ENCODE measurements around the gene ABCB6.

The ABCB6 gene

GRCh38 chr2:219245148-219245898 lies 26.6 kb upstream of the ABCB6 start, which contains the start of the genes GLB1L and STK16:
Gene GLB1L, minus strand, starts transcription at chr2:219245444. Its CDS starts 1,871 bp downstream, at chr2:219243573.
Gene STK16, plus strand, starts transcription at chr2:219245479. Its CDS starts 521 bp downstream, at chr2:219246000.
- DNase-seq (ENCODE audit: low spot score): peak; percentile 94

- no peak for DNase-seq (ENCODE audit: low spot score)
These were observed 26.0 kb upstream of the ABCB6 start for GRCh38 chr2:219244789-219245147.

- no peak for DNase-seq (ENCODE audit: low spot score)
These were observed 24.6 kb upstream of the ABCB6 start for GRCh38 chr2:219243291-219243761.

GRCh38 chr2:219234331-219234730 lies 15.6 kb upstream of the ABCB6 start:
- no peak for DNase-seq (ENCODE audit: low spot score)

GRCh38 chr2:219230059-219230540 lies 11.3 kb upstream of the ABCB6 start:
- peak; percentile 44 for DNase-seq (ENCODE audit: low spot score)

- DNase-seq (ENCODE audit: low spot score): peak; percentile 99
These were observed 10.7 kb upstream of the ABCB6 start, which contains the start of the genes ANKZF1 and ATG9A for GRCh38 chr2:219229305-219230058. Gene ANKZF1, plus strand, starts transcription at chr2:219229806. Its CDS starts 452 bp downstream, at chr2:219230258. Gene ATG9A, minus strand, starts transcription at chr2:219229636. Its CDS starts 1,612 bp downstream, at chr2:219228024.

- no peak for DNase-seq (ENCODE audit: low spot score)
These were observed 10.2 kb upstream of the ABCB6 start for GRCh38 chr2:219228911-219229304.

- DNase-seq (ENCODE audit: low spot score): no peak
These were observed 9.5 kb upstream of the ABCB6 start for GRCh38 chr2:219228041-219228910.

GRCh38 chr2:219225350-219225749 lies 6.6 kb upstream of the ABCB6 start:
- no peak for DNase-seq (ENCODE audit: low spot score)

- no peak for DNase-seq (ENCODE audit: low spot score)
These were observed 5.3 kb upstream of the ABCB6 start for GRCh38 chr2:219223831-219224610.

GRCh38 chr2:219221957-219222518 lies 3.3 kb upstream of the ABCB6 start:
- DNase-seq (ENCODE audit: low spot score): no peak

GRCh38 chr2:219220652-219221402 lies 2.1 kb upstream of the ABCB6 start:
- DNase-seq (ENCODE audit: low spot score): no peak

GRCh38 chr2:219219784-219220532 lies 1.2 kb upstream of the ABCB6 start:
- no peak for DNase-seq (ENCODE audit: low spot score)

- peak; percentile 49 for DNase-seq (ENCODE audit: low spot score)
These were observed 484 bp downstream of the ABCB6 start for GRCh38 chr2:219218217-219218731.

GRCh38 chr2:219216535-219216915 lies 2.2 kb downstream of the ABCB6 start:
- no peak for DNase-seq (ENCODE audit: low spot score)

- DNase-seq (ENCODE audit: low spot score): no peak
These were observed 2.8 kb downstream of the ABCB6 start for GRCh38 chr2:219215871-219216534.

- no peak for DNase-seq (ENCODE audit: low spot score)
These were observed 4.0 kb downstream of the ABCB6 start for GRCh38 chr2:219214786-219215185.

- DNase-seq (ENCODE audit: low spot score): no peak
These were observed 4.6 kb downstream of the ABCB6 start for GRCh38 chr2:219214141-219214540.

Measured in HuH-7 (cell line).